ENCODE measurements around the gene MFAP3L. TPM values are rescaled to one million over a fixed set of nuclear protein-coding genes. Genes with fewer than 3 reads are reported as not detected.

Gene MFAP3L
- total RNA-seq, 1 donor from 2014 or later = 2.8 TPM

DNA sequence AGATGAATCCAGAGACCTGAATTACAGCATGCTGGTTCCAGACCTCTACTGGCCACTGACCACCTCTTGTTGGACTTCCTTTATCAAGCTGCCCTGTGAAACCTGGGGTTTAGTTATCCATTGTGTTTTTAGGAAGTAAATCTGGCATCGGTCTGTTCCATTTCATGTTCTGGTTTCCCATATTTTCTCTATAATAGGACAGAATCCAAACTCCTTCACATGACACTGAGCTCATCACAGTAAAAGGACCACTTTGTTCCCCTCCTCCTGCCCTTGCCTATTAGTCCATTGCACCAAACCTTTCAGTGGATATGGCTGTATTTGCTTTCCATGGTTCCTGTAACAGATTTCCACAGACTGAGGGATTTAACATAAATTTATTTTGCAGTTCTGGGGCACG is 4.0 kb downstream of the MFAP3L start:
- Mint-ChIP-seq H3K36me3 (ENCODE audit: low read depth) (no peaks in the 10 kb centered on the region), H3K4me1 (peaks cover 4% of the 10 kb centered on the region), H3K27ac (ENCODE audit: unreplicated experiment) (no peak overlapping the region), H3K4me3 (no peak overlapping the region), H3K27me3 (ENCODE audit: low read depth) (peaks cover 42% of the 10 kb centered on the region), H3K9me3 (no peaks in the 10 kb centered on the region)
- TF ChIP-seq, protein P1, sequence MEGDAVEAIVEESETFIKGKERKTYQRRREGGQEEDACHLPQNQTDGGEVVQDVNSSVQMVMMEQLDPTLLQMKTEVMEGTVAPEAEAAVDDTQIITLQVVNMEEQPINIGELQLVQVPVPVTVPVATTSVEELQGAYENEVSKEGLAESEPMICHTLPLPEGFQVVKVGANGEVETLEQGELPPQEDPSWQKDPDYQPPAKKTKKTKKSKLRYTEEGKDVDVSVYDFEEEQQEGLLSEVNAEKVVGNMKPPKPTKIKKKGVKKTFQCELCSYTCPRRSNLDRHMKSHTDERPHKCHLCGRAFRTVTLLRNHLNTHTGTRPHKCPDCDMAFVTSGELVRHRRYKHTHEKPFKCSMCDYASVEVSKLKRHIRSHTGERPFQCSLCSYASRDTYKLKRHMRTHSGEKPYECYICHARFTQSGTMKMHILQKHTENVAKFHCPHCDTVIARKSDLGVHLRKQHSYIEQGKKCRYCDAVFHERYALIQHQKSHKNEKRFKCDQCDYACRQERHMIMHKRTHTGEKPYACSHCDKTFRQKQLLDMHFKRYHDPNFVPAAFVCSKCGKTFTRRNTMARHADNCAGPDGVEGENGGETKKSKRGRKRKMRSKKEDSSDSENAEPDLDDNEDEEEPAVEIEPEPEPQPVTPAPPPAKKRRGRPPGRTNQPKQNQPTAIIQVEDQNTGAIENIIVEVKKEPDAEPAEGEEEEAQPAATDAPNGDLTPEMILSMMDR (conservative IDR thresholded peaks at IDR 0.05) = no peak
- DNase-seq (ENCODE audit: low read depth, low spot score) = no peak

DNA sequence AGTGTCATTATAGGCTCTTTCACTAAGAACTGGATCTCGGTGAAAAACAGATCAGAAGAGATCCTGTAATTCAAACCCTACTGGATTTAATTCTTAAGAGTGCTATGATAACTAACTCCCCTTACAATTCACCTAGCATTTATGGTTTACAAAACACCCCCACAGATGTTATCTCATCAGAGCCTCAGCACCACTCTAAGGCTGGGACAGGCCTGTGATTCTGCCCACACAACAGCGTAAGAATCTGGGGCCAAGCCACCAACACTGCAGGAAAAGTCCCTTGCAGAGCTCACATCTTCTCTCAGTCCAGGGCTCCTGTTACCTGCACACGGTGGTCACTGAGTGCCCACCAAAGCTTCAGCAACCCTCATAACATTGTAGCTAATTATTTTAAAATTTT is 8.9 kb downstream of the MFAP3L start:
- peaks cover 9% of the 10 kb centered on the region for H3K27me3 Mint-ChIP-seq (ENCODE audit: low read depth)
- TF ChIP-seq, protein P1 (conservative IDR thresholded peaks at IDR 0.05) = no peak
- H3K4me3 Mint-ChIP-seq = no peak overlapping the region
- no peak for DNase-seq (ENCODE audit: low read depth, low spot score)
- H3K36me3 Mint-ChIP-seq (ENCODE audit: low read depth) = no peaks in the 10 kb centered on the region
- H3K9me3 Mint-ChIP-seq = no peaks in the 10 kb centered on the region
- H3K27ac Mint-ChIP-seq (ENCODE audit: unreplicated experiment) = no peak overlapping the region
- H3K4me1 Mint-ChIP-seq = no peaks in the 10 kb centered on the region

DNA sequence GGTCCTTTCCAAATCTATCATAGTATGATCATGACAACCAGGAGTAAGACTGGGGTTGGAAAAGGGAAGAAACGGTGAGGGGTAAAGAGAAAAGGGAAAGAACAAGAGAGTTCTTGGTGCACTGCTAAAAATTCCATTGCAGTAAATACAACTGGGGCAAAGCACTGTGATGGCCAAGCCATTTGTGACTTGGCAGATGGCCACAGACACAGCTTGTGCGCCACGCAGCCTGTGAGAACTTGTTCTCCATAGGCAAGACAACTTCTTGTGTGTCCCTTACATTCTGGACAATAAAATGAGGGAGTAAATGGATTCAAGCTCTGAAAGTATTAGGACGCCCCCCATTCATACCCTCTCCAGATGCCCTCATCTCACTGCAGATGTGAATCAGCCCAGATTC is 10.9 kb downstream of the MFAP3L start:
- DNase-seq (ENCODE audit: low read depth, low spot score) = no peak
- peaks cover 5% of the 10 kb centered on the region for H3K9me3 Mint-ChIP-seq
- H3K27ac Mint-ChIP-seq (ENCODE audit: unreplicated experiment) = no peak overlapping the region
- H3K36me3 Mint-ChIP-seq (ENCODE audit: low read depth) = no peaks in the 10 kb centered on the region
- no peaks in the 10 kb centered on the region for H3K4me1 Mint-ChIP-seq
- TF ChIP-seq, protein P1 (conservative IDR thresholded peaks at IDR 0.05) = no peak
- peaks cover 4% of the 10 kb centered on the region for H3K27me3 Mint-ChIP-seq (ENCODE audit: low read depth)
- H3K4me3 Mint-ChIP-seq = no peak overlapping the region

DNA sequence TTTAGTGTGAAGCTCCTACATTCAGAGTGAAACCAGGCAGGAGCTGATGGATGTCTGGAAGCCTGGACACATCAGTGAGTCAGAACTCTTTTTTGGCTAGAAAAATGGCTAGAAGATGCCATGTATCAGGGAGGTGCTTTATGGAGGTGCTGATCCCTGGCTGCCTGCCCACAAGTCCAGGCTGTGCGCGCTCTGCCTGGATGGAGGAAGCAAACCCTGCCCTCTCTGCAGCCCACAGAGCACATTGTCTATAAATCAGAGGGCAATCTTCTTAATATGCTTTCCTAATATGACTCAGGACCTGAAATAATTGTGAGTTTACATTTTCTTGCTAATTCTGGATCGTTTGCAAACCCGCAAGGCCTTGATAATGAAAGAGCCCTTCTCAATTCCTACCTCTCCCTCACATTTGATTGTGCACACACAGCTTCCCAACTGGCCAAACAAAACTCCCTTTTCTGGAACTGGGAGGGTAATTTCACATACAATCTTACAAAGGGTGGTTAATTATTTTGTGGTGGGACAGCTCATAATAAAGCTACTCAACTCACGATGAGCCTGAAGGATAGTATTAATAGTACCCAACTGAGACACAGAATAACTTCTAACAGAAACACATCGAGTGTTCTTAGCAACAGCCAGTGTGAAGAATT is 11.7 kb downstream of the MFAP3L start:
- Mint-ChIP-seq H3K27me3 (ENCODE audit: low read depth) (no peaks in the 10 kb centered on the region), H3K36me3 (ENCODE audit: low read depth) (no peaks in the 10 kb centered on the region), H3K4me1 (no peaks in the 10 kb centered on the region), H3K4me3 (no peak overlapping the region), H3K9me3 (peaks cover 6% of the 10 kb centered on the region), H3K27ac (ENCODE audit: unreplicated experiment) (no peak overlapping the region)
- no peak for DNase-seq (ENCODE audit: low read depth, low spot score)
- TF ChIP-seq, protein P1 (conservative IDR thresholded peaks at IDR 0.05) = no peak

DNA sequence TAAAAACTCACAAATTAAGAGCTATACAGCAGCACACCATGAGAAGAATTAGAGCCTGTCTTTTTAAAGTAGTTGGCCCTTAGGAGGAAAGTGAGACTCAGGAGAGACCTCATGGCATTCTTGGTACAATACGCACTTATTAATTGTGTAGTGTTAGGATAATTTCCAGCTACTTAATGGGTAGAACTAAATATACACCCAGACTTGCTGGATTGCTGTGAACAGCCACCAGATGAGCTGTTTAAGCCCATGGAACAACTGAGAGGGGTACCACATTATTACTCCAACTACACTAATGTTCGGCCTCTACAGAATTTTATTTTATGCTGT is 13.6 kb downstream of the MFAP3L start:
- Mint-ChIP-seq H3K27ac (ENCODE audit: unreplicated experiment) (no peak overlapping the region), H3K4me1 (no peaks in the 10 kb centered on the region)

More for the DNA sequence above, 13.6 kb downstream of the MFAP3L start:
- no peaks in the 10 kb centered on the region for H3K36me3 Mint-ChIP-seq (ENCODE audit: low read depth)
- H3K9me3 Mint-ChIP-seq = peaks cover 6% of the 10 kb centered on the region
- no peak for DNase-seq (ENCODE audit: low read depth, low spot score)
- no peaks in the 10 kb centered on the region for H3K27me3 Mint-ChIP-seq (ENCODE audit: low read depth)
- TF ChIP-seq, protein P1 (conservative IDR thresholded peaks at IDR 0.05) = no peak
- no peak overlapping the region for H3K4me3 Mint-ChIP-seq
